Activated B cell treated with CpG ODN at 0.5 μM for 24 hours (primary cell): ENCODE data around the gene ARID5A. TPM values are rescaled to one million over a fixed set of nuclear protein-coding genes. Genes with fewer than 3 reads are reported as not detected.

Experiments used
- ATAC-seq: fragments of 200-7000 bp; cut with Tn5 transposase; one replicate; pipeline ENCODE4 v1.10.0; 2021; ENCODE audit warnings: low read depth, mild to moderate bottlenecking, moderate library complexity
- CTCF ChIA-PET: fragments of 350-600 bp; sonication (Branson Sonifier 250); formaldehyde crosslinking; loops from one replicate; lab custom pipeline; 2021; ENCODE audit warnings: antibody characterized with exemption; lab: Charles Lee
- POLR2A ChIA-PET: fragments of 350-600 bp; sonication (Branson Sonifier 250); formaldehyde crosslinking; loops from one replicate; lab custom pipeline; 2021; ENCODE audit warnings: antibody characterized with exemption; lab: Charles Lee
- DNase-seq: peaks from one replicate; pipeline ENCODE4 v3.0.0; 2022
- H3K27ac Mint-ChIP-seq: one replicate; pipeline ENCODE4 v1.8.0; 2020; ENCODE audit warnings: mixed read lengths
- H3K27me3 Mint-ChIP-seq: one replicate; pipeline ENCODE4 v1.8.0; 2021; ENCODE audit warnings: mixed read lengths
- H3K36me3 Mint-ChIP-seq: one replicate; pipeline ENCODE4 v1.8.0; 2021; ENCODE audit warnings: low read depth, mixed read lengths
- H3K4me1 Mint-ChIP-seq: one replicate; pipeline ENCODE4 v1.8.0; 2021; ENCODE audit warnings: mixed read lengths
- H3K4me3 Mint-ChIP-seq: one replicate; pipeline ENCODE4 v1.8.0; 2020; ENCODE audit warnings: mild to moderate bottlenecking, mixed read lengths
- H3K9me3 Mint-ChIP-seq: one replicate; pipeline ENCODE4 v1.8.0; 2020; ENCODE audit warnings: mixed read lengths
- CTCF ChIP-seq: fragments of 200-600 bp; IDR thresholded peaks from one replicate; pipeline ENCODE4 v1.8.0; 2022; ENCODE audit warnings: antibody characterized with exemption, mild to moderate bottlenecking
- intact Hi-C: fragments of 100-400 bp; cut with micrococcal nuclease; formaldehyde crosslinking; loops from one replicate; pipeline ENCODE4 v1.15.1; 2024
- total RNA-seq: library from RNA; stranded (reverse); gene quantifications from 2 replicates; pipeline ENCODE4 v1.2.3, GENCODE V29; 2022

The ARID5A gene
- total RNA-seq, 1 donor from 2014 or later, result 83.5 TPM

GRCh38 chr2:96548558-96549465 is 12.3 kb downstream of the ARID5A start:
- Mint-ChIP-seq H3K9me3 (no peaks in the 10 kb centered on the region), H3K27ac (no peak overlapping the region), H3K4me1 (peaks cover 22% of the 10 kb centered on the region), H3K4me3 (no peak overlapping the region), H3K36me3 (peaks cover 64% of the 10 kb centered on the region), H3K27me3 (no peaks in the 10 kb centered on the region)
- intact Hi-C loops, result no loop called here
- no peak for DNase-seq
- ChIA-PET CTCF (interaction anchor here (1.1 to 1.6 kb wide), 2 partner anchors 140 to 142 kb away, joined by 3 read pairs; no protein-coding TSS in a partner anchor), POLR2A (no interaction called here)
- TF ChIP-seq CTCF, result no peak
- ATAC-seq, result no peak

GRCh38 chr2:96549466-96549785 is 12.9 kb downstream of the ARID5A start:
- POLR2A ChIA-PET, result interaction anchor here (1.5 to 1.6 kb wide), 2 partner anchors 12 to 22 kb away, joined by 4 to 5 read pairs; no protein-coding TSS in a partner anchor
- ATAC-seq (no peak), DNase-seq (no peak)
- Mint-ChIP-seq H3K27me3 (no peaks in the 10 kb centered on the region), H3K4me3 (no peak overlapping the region), H3K27ac (no peak overlapping the region), H3K9me3 (no peaks in the 10 kb centered on the region), H3K4me1 (peaks cover 21% of the 10 kb centered on the region), H3K36me3 (peaks cover 58% of the 10 kb centered on the region)
- intact Hi-C loops, result no loop called here
- TF ChIP-seq CTCF, result no peak
- CTCF ChIA-PET, result interaction anchor here (1.2 kb wide), 1 partner anchor 11 kb away, joined by 4 read pairs; no protein-coding TSS in a partner anchor

- intact Hi-C loops, result no loop called here
- ATAC-seq (no peak), DNase-seq (no peak)
- H3K4me3 Mint-ChIP-seq, result no peak overlapping the region
- peaks cover 19% of the 10 kb centered on the region for H3K4me1 Mint-ChIP-seq
- H3K36me3 Mint-ChIP-seq, result peaks cover 53% of the 10 kb centered on the region
- ChIA-PET POLR2A (interaction anchor here (1.5 to 1.6 kb wide), 2 partner anchors 12 to 23 kb away, joined by 4 to 5 read pairs; no protein-coding TSS in a partner anchor), CTCF (interaction anchor here (1.2 kb wide), 1 partner anchor 11 kb away, joined by 4 read pairs; no protein-coding TSS in a partner anchor)
- H3K27me3 Mint-ChIP-seq, result no peaks in the 10 kb centered on the region
- no peak for TF ChIP-seq CTCF
- H3K9me3 Mint-ChIP-seq, result no peaks in the 10 kb centered on the region
- H3K27ac Mint-ChIP-seq, result no peak overlapping the region
Measured at GRCh38 chr2:96549967-96550786, 13.6 kb downstream of the ARID5A start.

- TF ChIP-seq CTCF, result no peak
- CTCF ChIA-PET, result no interaction called here
- peaks cover 15% of the 10 kb centered on the region for H3K4me1 Mint-ChIP-seq
- intact Hi-C loops, result no loop called here
- H3K9me3 Mint-ChIP-seq, result no peaks in the 10 kb centered on the region
- no peak overlapping the region for H3K4me3 Mint-ChIP-seq
- H3K36me3 Mint-ChIP-seq, result peaks cover 46% of the 10 kb centered on the region
- DNase-seq, result no peak
- no peak for ATAC-seq
- no peaks in the 10 kb centered on the region for H3K27me3 Mint-ChIP-seq
- POLR2A ChIA-PET, result interaction anchor here (1.5 to 1.6 kb wide), 2 partner anchors 13 to 24 kb away, joined by 4 to 5 read pairs; no protein-coding TSS in a partner anchor
- no peak overlapping the region for H3K27ac Mint-ChIP-seq
Measured at GRCh38 chr2:96550787-96551604, 14.4 kb downstream of the ARID5A start.
